Endodermal cell (in vitro differentiated cells): ENCODE data around the gene UMODL1. TPM values are rescaled to one million over a fixed set of nuclear protein-coding genes. Genes with fewer than 3 reads are reported as not detected.

Source experiments
- DNase-seq: peaks from one replicate; pipeline ENCODE4 v3.0.0-alpha.2; 2017
- H3K27ac ChIP-seq: 2 replicates; pipeline ENCODE4 v1.5.1; 2013; ENCODE audit warnings: mild to moderate bottlenecking, low read depth, low read length, moderate library complexity
- H3K27me3 ChIP-seq: 2 replicates; pipeline ENCODE4 v1.6.1; 2013; ENCODE audit warnings: mild to moderate bottlenecking, low read length, moderate library complexity; ENCODE audit not compliant: insufficient read depth, control insufficient read depth, poor library complexity, severe bottlenecking
- H3K36me3 ChIP-seq: 2 replicates; pipeline ENCODE4 v1.7.0; 2013; ENCODE audit warnings: mild to moderate bottlenecking, low read length, moderate library complexity; ENCODE audit not compliant: control insufficient read depth, insufficient read depth
- H3K4me1 ChIP-seq: one replicate; pipeline ENCODE4 v1.7.0; 2013; ENCODE audit warnings: low read length; ENCODE audit not compliant: control insufficient read depth, insufficient read depth
- H3K4me3 ChIP-seq: 2 replicates; pipeline ENCODE4 v1.5.1; 2013; ENCODE audit warnings: mild to moderate bottlenecking, low read length, moderate library complexity
- H3K9ac ChIP-seq: 2 replicates; pipeline ENCODE4 v1.6.1; 2013; ENCODE audit warnings: mild to moderate bottlenecking, low read length, moderate library complexity; ENCODE audit not compliant: poor library complexity, severe bottlenecking; ENCODE audit errors: extremely low read depth
- H3K9me3 ChIP-seq: 2 replicates; pipeline ENCODE4 v1.6.1; 2013; ENCODE audit warnings: mild to moderate bottlenecking, low read length, moderate library complexity; ENCODE audit not compliant: control insufficient read depth
- H3K27ac Mint-ChIP-seq: 2 replicates; pipeline ENCODE4 v1.8.0; 2020; ENCODE audit warnings: mixed read lengths
- H3K27me3 Mint-ChIP-seq: 2 replicates; pipeline ENCODE4 v1.8.0; 2021; ENCODE audit warnings: mild to moderate bottlenecking, mixed read lengths; ENCODE audit not compliant: insufficient read depth
- H3K36me3 Mint-ChIP-seq: 2 replicates; pipeline ENCODE4 v1.8.0; 2020; ENCODE audit warnings: low read depth, mixed read lengths
- H3K4me1 Mint-ChIP-seq: 2 replicates; pipeline ENCODE4 v1.8.0; 2020; ENCODE audit warnings: mixed read lengths
- H3K4me3 Mint-ChIP-seq: 2 replicates; pipeline ENCODE4 v1.8.0; 2020; ENCODE audit warnings: mild to moderate bottlenecking, moderate library complexity, mixed read lengths
- H3K9me3 Mint-ChIP-seq: 2 replicates; pipeline ENCODE4 v1.8.0; 2020; ENCODE audit warnings: mild to moderate bottlenecking, mixed read lengths
- WGBS, 2 experiments: methylation state at CpG; one replicate each; pipeline versions ENCODE4 v1.1.5 to v1.1.7; 2013; ENCODE audit warnings: missing lambda C conversion rate in 2 of 2, mixed read lengths in 1 of 2; ENCODE audit not compliant: insufficient coverage in 1 of 2, insufficient read length in 1 of 2; 5-methylcytosine and 5-hydroxymethylcytosine counted together
- total RNA-seq, 2 donors: library from RNA; stranded (reverse); fragmentation: NEBNext Ultra II Directional in 1 of 2; extraction: Animal tissue kit (Norgen Biotek cat#: 25700) in 1 of 2; gene quantifications; 2 replicates in 1 of 2; 3 replicates in 1 of 2; pipeline ENCODE4 v1.2.1, GENCODE V29; 2021
- TF ChIP-seq, protein P1 (sequence below): fragments of 200-600 bp; sonication (generic); conservative IDR thresholded peaks from 2 replicates; pipeline ENCODE4 v1.5.0; 2021; ENCODE audit warnings: antibody characterized with exemption, mild to moderate bottlenecking

The UMODL1 gene
- total RNA-seq, 2 donors from 2014 or later = 0.24 to 0.49 TPM

DNA sequence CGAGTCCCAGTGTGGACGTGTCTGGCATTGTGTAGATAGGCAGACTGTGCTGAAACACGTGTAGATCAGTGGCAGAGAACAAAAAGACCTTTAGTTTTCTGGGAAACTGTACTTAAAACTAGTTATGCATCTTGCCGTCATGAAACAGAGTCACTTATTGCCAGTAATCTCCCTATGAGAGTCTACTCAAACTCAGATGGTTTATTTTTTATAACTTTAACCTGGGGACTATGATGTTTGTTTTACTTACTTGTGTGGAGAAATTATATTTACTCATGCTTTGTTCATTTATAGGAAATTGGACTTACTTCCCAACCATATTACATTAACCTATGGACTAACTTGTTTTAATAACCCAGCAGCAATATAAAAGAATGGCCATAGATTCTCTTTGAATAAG is 93.7 kb downstream of the UMODL1 start:
- peaks cover 4% of the 10 kb centered on the region for H3K4me1 Mint-ChIP-seq
- H3K4me3 Mint-ChIP-seq = no peak overlapping the region
- H3K36me3 Mint-ChIP-seq = no peaks in the 10 kb centered on the region
- 82 to 97% methylated on average over 3 to 4 of the region's 4 CpGs for WGBS, 2 experiments
- no peak overlapping the region for H3K27ac ChIP-seq
- H3K36me3 ChIP-seq = no peaks in the 10 kb centered on the region
- no peak overlapping the region for H3K4me3 ChIP-seq
- H3K9me3 Mint-ChIP-seq = no peaks in the 10 kb centered on the region
- no peaks in the 10 kb centered on the region for H3K9me3 ChIP-seq
- TF ChIP-seq, protein P1, sequence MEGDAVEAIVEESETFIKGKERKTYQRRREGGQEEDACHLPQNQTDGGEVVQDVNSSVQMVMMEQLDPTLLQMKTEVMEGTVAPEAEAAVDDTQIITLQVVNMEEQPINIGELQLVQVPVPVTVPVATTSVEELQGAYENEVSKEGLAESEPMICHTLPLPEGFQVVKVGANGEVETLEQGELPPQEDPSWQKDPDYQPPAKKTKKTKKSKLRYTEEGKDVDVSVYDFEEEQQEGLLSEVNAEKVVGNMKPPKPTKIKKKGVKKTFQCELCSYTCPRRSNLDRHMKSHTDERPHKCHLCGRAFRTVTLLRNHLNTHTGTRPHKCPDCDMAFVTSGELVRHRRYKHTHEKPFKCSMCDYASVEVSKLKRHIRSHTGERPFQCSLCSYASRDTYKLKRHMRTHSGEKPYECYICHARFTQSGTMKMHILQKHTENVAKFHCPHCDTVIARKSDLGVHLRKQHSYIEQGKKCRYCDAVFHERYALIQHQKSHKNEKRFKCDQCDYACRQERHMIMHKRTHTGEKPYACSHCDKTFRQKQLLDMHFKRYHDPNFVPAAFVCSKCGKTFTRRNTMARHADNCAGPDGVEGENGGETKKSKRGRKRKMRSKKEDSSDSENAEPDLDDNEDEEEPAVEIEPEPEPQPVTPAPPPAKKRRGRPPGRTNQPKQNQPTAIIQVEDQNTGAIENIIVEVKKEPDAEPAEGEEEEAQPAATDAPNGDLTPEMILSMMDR = no peak
- H3K27me3 Mint-ChIP-seq = no peaks in the 10 kb centered on the region
- no peaks in the 10 kb centered on the region for H3K4me1 ChIP-seq
- no peak overlapping the region for H3K27ac Mint-ChIP-seq
- DNase-seq = no peak
- H3K27me3 ChIP-seq = no peaks in the 10 kb centered on the region
- no peak overlapping the region for H3K9ac ChIP-seq

DNA sequence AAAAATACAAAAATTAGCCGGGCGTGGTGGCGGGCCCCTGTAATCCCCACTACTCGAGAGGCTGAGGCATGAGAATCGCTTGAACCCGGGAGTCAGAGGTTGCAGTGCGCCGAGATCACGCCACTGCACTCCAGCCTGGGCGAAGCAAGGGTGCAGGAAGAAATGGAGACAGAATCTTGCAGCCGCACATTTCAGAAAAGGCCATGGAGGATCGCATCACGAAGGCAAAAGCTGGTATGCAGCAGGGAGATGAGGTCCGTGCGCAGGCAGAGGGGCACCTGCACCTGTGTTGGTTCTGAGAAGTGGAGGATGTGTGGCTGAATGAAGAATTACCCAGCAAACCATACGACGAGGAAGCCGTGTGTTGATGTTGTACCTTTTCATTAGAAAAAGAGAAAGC is 94.8 kb downstream of the UMODL1 start:
- Mint-ChIP-seq H3K27ac (no peak overlapping the region), H3K36me3 (no peaks in the 10 kb centered on the region), H3K9me3 (no peaks in the 10 kb centered on the region), H3K4me1 (peaks cover 4% of the 10 kb centered on the region), H3K27me3 (no peaks in the 10 kb centered on the region), H3K4me3 (no peak overlapping the region)
- Histone ChIP-seq H3K9ac (no peak overlapping the region), H3K27ac (no peak overlapping the region), H3K27me3 (no peaks in the 10 kb centered on the region), H3K9me3 (no peaks in the 10 kb centered on the region), H3K4me1 (no peaks in the 10 kb centered on the region), H3K36me3 (no peaks in the 10 kb centered on the region), H3K4me3 (no peak overlapping the region)
- DNase-seq = peak; percentile 26
- TF ChIP-seq, protein P1 = no peak
- WGBS, 2 experiments = 93 to 96% methylated on average over 18 of the region's 18 CpGs

DNA sequence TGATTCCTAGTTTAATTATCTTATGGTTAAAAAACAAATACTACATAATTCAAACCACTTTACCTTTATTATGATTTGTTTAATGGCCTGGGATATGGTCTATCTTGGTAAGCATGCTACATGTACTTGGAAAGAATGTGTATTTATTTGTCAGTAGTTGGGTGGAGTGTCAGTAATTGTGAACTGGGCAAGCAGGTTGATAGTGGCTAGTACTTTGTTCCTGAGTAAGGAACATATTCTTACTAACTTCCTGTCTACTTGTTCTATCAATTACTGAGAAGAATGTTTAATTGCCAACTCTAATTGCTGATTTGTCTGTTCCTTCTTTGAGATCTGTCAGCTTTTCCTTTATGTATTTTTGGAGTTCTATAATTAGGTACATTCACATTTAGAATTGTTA is 98.6 kb downstream of the UMODL1 start:
- no peak overlapping the region for H3K27ac ChIP-seq
- TF ChIP-seq, protein P1 = no peak
- no peaks in the 10 kb centered on the region for H3K4me1 ChIP-seq
- H3K27ac Mint-ChIP-seq = no peak overlapping the region
- no peak overlapping the region for H3K4me3 ChIP-seq
- no peak overlapping the region for H3K4me3 Mint-ChIP-seq
- DNase-seq = no peak
- no peaks in the 10 kb centered on the region for H3K27me3 Mint-ChIP-seq
- no peaks in the 10 kb centered on the region for H3K9me3 Mint-ChIP-seq
- H3K36me3 Mint-ChIP-seq = no peaks in the 10 kb centered on the region
- no peaks in the 10 kb centered on the region for H3K4me1 Mint-ChIP-seq
- no peaks in the 10 kb centered on the region for H3K9me3 ChIP-seq
- H3K9ac ChIP-seq = no peak overlapping the region
- no peaks in the 10 kb centered on the region for H3K36me3 ChIP-seq
- no peaks in the 10 kb centered on the region for H3K27me3 ChIP-seq
